ENCODE data around the gene CNOT6L. TPM values are rescaled to one million over a fixed set of nuclear protein-coding genes. Genes with fewer than 3 reads are reported as not detected.

The CNOT6L gene
- total RNA-seq, 4 donors from 2014 or later, result 10.0 to 21.1 (median 13.1) TPM

DNA sequence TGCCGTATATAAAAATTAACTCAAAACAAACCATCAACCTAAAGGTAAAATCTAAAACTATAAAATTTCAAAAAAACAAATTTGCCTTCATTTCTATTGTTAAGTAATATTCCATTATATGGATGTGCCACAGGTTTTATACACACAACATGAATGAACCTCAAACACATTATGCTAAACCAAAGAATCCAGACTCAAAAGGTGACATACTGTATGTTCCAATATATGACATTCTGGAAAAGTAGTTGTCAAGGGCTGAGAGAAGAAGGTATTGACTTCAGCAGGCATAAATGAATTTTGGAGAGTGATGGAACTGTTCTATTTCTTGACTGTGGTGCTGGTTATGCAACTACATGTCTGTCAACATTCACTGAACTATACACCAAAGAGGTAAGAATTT is 56.6 kb downstream of the CNOT6L start:
- no peak overlapping the region for H3K4me3 ChIP-seq
- no peak overlapping the region for H3K27ac ChIP-seq
- H3K9me3 ChIP-seq, result no peaks in the 10 kb centered on the region
- no peaks in the 10 kb centered on the region for H3K27me3 ChIP-seq
- DNase-seq (no peak), ATAC-seq (no peak)
- TF ChIP-seq, protein P1, sequence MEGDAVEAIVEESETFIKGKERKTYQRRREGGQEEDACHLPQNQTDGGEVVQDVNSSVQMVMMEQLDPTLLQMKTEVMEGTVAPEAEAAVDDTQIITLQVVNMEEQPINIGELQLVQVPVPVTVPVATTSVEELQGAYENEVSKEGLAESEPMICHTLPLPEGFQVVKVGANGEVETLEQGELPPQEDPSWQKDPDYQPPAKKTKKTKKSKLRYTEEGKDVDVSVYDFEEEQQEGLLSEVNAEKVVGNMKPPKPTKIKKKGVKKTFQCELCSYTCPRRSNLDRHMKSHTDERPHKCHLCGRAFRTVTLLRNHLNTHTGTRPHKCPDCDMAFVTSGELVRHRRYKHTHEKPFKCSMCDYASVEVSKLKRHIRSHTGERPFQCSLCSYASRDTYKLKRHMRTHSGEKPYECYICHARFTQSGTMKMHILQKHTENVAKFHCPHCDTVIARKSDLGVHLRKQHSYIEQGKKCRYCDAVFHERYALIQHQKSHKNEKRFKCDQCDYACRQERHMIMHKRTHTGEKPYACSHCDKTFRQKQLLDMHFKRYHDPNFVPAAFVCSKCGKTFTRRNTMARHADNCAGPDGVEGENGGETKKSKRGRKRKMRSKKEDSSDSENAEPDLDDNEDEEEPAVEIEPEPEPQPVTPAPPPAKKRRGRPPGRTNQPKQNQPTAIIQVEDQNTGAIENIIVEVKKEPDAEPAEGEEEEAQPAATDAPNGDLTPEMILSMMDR (IDR thresholded peaks at IDR 0.05 in 4 of 5, conservative IDR thresholded peaks at IDR 0.05 in 1 of 5), result no peak
- no peak for TF ChIP-seq POLR2A (IDR thresholded peaks at IDR 0.05)
- peaks cover 0 to 7% of the 10 kb centered on the region in 2 donors for H3K4me1 ChIP-seq
- peaks cover 0 to 9% of the 10 kb centered on the region in 2 donors for H3K36me3 ChIP-seq
- in situ Hi-C loops (cut with MboI; ENCODE audit: low sequenced_read_pairs in 4 of 4), result no loop called here
- intact Hi-C loops (cut with DNase I; ENCODE audit: low total_unique reads), result no loop called here

DNA sequence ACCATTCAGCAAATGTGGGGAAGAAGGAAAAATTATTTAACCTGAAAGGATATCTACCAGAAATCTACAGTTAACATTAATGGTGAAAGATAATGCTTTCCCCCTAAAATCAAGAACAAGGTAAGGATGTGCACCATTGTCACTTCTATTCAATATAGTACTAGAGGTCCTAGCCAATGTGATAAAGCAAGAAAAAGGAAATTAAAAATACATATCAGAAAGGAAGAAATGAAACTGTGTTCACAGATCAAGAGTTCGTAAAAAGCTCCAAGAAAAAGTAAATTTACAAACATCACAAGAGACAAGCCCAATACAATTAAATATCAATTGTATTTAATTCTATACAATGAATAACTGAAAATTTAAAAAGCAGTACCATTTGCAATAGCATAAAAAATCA is 57.6 kb downstream of the CNOT6L start:
- Histone ChIP-seq H3K27ac (no peak overlapping the region), H3K27me3 (no peaks in the 10 kb centered on the region), H3K4me3 (no peak overlapping the region), H3K4me1 (peaks cover 0 to 7% of the 10 kb centered on the region in 2 donors), H3K9me3 (no peaks in the 10 kb centered on the region), H3K36me3 (peaks cover 0 to 11% of the 10 kb centered on the region in 2 donors)
- in situ Hi-C loops (cut with MboI; ENCODE audit: low sequenced_read_pairs in 4 of 4), result no loop called here
- TF ChIP-seq POLR2A (IDR thresholded peaks at IDR 0.05), result no peak
- TF ChIP-seq, protein P1 (IDR thresholded peaks at IDR 0.05 in 4 of 5, conservative IDR thresholded peaks at IDR 0.05 in 1 of 5), result no peak
- ATAC-seq, result no peak
- DNase-seq, result no peak
- intact Hi-C loops (cut with DNase I; ENCODE audit: low total_unique reads), result no loop called here

DNA sequence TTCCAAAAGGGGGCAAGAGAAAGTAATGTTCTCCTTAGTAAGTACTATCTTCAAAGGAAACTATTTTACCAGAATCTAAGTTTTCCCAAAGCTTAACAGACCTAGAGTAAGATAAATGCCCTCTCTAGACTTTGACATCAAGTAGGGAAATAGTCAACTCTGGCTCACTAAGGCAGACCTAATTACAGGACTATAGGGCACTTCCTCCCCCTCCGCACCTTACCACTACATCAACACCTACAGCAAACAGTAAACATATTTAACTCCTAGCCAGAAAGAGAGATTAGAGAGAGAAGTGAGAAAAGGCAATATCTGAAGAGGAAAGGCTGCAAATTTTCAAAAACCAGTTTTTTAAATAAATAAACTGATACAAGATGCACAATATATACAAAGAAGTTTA is 60.4 kb downstream of the CNOT6L start:
- Histone ChIP-seq H3K4me1 (no peaks in the 10 kb centered on the region), H3K27ac (no peak overlapping the region), H3K36me3 (peaks cover 0 to 24% of the 10 kb centered on the region in 2 donors), H3K27me3 (no peaks in the 10 kb centered on the region), H3K9me3 (no peaks in the 10 kb centered on the region), H3K4me3 (no peak overlapping the region)
- TF ChIP-seq, protein P1 (IDR thresholded peaks at IDR 0.05 in 4 of 5, conservative IDR thresholded peaks at IDR 0.05 in 1 of 5), result no peak
- TF ChIP-seq POLR2A (IDR thresholded peaks at IDR 0.05), result no peak
- intact Hi-C loops (cut with DNase I; ENCODE audit: low total_unique reads) (no loop called here), in situ Hi-C loops (cut with MboI; ENCODE audit: low sequenced_read_pairs in 4 of 4) (no loop called here)
- no peak for DNase-seq
- ATAC-seq, result no peak

DNA sequence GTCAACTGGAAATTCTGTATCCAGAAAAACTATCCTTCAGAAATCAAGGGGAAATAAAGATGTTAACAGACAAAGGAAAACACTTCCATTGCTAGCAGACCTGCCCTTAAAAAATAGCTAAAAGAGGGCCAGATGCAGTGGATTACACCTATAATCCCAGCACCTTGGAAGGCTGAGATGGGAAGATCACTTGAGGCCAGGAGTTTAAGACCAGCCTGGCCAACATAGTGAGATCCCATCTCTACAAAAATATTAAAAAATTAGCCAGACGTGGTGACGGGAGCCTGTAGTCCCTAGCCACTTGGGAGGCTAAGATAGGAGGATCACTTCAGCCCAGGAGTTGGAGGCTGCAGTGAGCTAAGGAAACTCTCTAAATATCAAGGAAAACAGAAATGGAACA is 67.4 kb downstream of the CNOT6L start:
- H3K9me3 ChIP-seq, result no peaks in the 10 kb centered on the region
- ATAC-seq (no peak), DNase-seq (no peak)
- no peaks in the 10 kb centered on the region for H3K4me1 ChIP-seq
- intact Hi-C loops (cut with DNase I; ENCODE audit: low total_unique reads), result no loop called here
- in situ Hi-C loops (cut with MboI; ENCODE audit: low sequenced_read_pairs in 4 of 4), result no loop called here
- H3K4me3 ChIP-seq, result no peak overlapping the region
- TF ChIP-seq, protein P1 (IDR thresholded peaks at IDR 0.05 in 4 of 5, conservative IDR thresholded peaks at IDR 0.05 in 1 of 5), result no peak
- no peak for TF ChIP-seq POLR2A (IDR thresholded peaks at IDR 0.05)
- H3K27me3 ChIP-seq, result no peaks in the 10 kb centered on the region
- H3K36me3 ChIP-seq, result peaks cover 0 to 24% of the 10 kb centered on the region in 2 donors
- H3K27ac ChIP-seq, result no peak overlapping the region

DNA sequence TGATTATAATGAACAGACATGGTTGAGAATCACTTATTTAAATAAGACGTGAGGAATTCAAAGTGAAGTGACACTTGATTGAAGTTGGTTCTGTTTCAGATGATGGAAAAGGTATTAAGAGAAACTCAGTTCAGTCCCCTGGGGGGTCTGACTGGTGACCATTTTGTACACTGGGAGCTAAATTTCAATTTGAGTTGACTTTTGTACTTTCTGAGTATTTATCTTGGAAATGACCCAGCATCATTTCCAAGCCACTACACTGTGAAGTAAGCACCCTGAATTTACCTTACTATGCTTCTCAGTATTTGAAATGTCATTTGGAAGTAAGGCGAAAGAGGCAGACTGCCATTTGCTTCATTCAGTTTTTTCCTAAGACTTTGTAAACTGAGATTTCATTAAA is 73.4 kb downstream of the CNOT6L start:
- Histone ChIP-seq H3K27me3 (no peaks in the 10 kb centered on the region), H3K27ac (no peak overlapping the region), H3K4me3 (no peak overlapping the region), H3K36me3 (peaks cover 0 to 20% of the 10 kb centered on the region in 2 donors), H3K9me3 (no peaks in the 10 kb centered on the region), H3K4me1 (no peaks in the 10 kb centered on the region)
- DNase-seq, result no peak
- no peak for ATAC-seq
- TF ChIP-seq, protein P1 (IDR thresholded peaks at IDR 0.05 in 4 of 5, conservative IDR thresholded peaks at IDR 0.05 in 1 of 5), result no peak
- no peak for TF ChIP-seq POLR2A (IDR thresholded peaks at IDR 0.05)
- intact Hi-C loops (cut with DNase I; ENCODE audit: low total_unique reads), result no loop called here
- in situ Hi-C loops (cut with MboI; ENCODE audit: low sequenced_read_pairs in 4 of 4), result no loop called here
